Activated CD4-positive, alpha-beta T cell treated with anti-CD3 and anti-CD28 coated beads, Interleukin-10, Interleukin-2, amounts not matched to agents 100 ng/mL and 50 ng/mL, durations not matched to agents 16 hours and 8 hours (primary cell): ENCODE results near the gene KEL.
A peak's percentile ranks its signal among the peaks of the same experiment; 100 is the strongest.
"Not testable (repeated sequence)": the region's sequence is repeated elsewhere in the genome, so short reads cannot be mapped to it uniquely, and the experiment has no call there.

Experiments used
- DNase-seq: peaks from one replicate; pipeline ENCODE4 v3.0.0-alpha.2; 2020

Gene KEL

GRCh38 chr7:142961973-142962926 lies at the start of gene KEL:
Gene KEL (minus strand): TSS chr7:142962363. CDS start chr7:142962206, 157 bp downstream.
- DNase-seq, result no peak

- peak; percentile 81 for DNase-seq
These were observed 46.1 kb upstream of the KEL start for GRCh38 chr7:143008007-143008901.

- no peak for DNase-seq
These were observed 43.6 kb upstream of the KEL start for GRCh38 chr7:143005632-143006260.

GRCh38 chr7:143003393-143004051 lies 41.4 kb upstream of the KEL start:
- DNase-seq, result peak; percentile 68

- no peak for DNase-seq
These were observed 40.7 kb upstream of the KEL start for GRCh38 chr7:143002898-143003297.

- no peak for DNase-seq
These were observed 39.9 kb upstream of the KEL start for GRCh38 chr7:143002106-143002505.

GRCh38 chr7:143000648-143001047 lies 38.5 kb upstream of the KEL start:
- no peak for DNase-seq

GRCh38 chr7:142999793-143000192 lies 37.6 kb upstream of the KEL start:
- DNase-seq, result no peak

GRCh38 chr7:142998966-142999365 lies 36.8 kb upstream of the KEL start:
- no peak for DNase-seq

- DNase-seq, result no peak
These were observed 35.4 kb upstream of the KEL start for GRCh38 chr7:142997456-142997989.

- DNase-seq, result no peak
These were observed 30.3 kb upstream of the KEL start for GRCh38 chr7:142992427-142992826.

GRCh38 chr7:142984297-142984696 lies 22.1 kb upstream of the KEL start:
- no peak for DNase-seq

- no peak for DNase-seq
These were observed 21.7 kb upstream of the KEL start for GRCh38 chr7:142983825-142984224.

GRCh38 chr7:142978402-142978801 lies 16.2 kb upstream of the KEL start:
- not testable (repeated sequence) for DNase-seq

- DNase-seq, result no peak
These were observed 12.5 kb upstream of the KEL start for GRCh38 chr7:142974626-142975025.

GRCh38 chr7:142969183-142969582 lies 7.0 kb upstream of the KEL start:
- no peak for DNase-seq

- DNase-seq, result no peak
These were observed 6.1 kb upstream of the KEL start for GRCh38 chr7:142968229-142968628.

- DNase-seq, result no peak
These were observed 2.5 kb upstream of the KEL start for GRCh38 chr7:142964502-142965246.

GRCh38 chr7:142963993-142964392 lies 1.8 kb upstream of the KEL start:
- DNase-seq, result no peak

GRCh38 chr7:142962991-142963390 lies 828 bp upstream of the KEL start:
- DNase-seq, result no peak

- DNase-seq, result no peak
These were observed 579 bp downstream of the KEL start for GRCh38 chr7:142961595-142961972.
